ENCODE results near the gene C1orf185. TPM values are rescaled to one million over a fixed set of nuclear protein-coding genes. Genes with fewer than 3 reads are reported as not detected.
"Not testable (repeated sequence)": the region's sequence is repeated elsewhere in the genome, so short reads cannot be mapped to it uniquely, and the experiment has no call there.

Gene C1orf185
- total RNA-seq, 1 donor from 2014 or later: not detected

GRCh38 chr1:51133045-51133444 lies 31.0 kb downstream of the C1orf185 start:
- peak; percentile 6 for DNase-seq (ENCODE audit: low read depth)

- not testable (repeated sequence) for DNase-seq (ENCODE audit: low read depth)
Measured at GRCh38 chr1:51137696-51138095, 35.7 kb downstream of the C1orf185 start.

DNA sequence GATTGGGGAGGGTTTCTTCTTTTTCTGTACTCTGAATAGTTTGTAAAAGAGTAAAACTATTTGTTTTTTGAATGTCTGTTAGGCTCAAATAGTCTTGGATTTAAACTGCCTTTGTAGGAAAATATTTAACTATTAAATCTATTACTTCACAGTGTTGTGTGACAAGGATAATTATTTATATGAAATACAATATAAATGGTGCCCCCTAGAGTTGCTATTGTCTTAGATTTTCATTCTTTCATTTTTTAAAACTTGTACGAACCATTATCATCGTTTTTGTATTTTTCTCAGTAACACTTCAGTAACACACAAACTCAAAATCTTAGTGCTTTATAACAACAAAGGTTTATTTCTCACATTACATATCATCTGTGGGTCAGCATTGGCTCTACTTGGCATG lies 37.4 kb downstream of the C1orf185 start:
- DNase-seq (ENCODE audit: low read depth): no peak

GRCh38 chr1:51147394-51147793 lies 45.4 kb downstream of the C1orf185 start:
- no peak for DNase-seq (ENCODE audit: low read depth)

DNA sequence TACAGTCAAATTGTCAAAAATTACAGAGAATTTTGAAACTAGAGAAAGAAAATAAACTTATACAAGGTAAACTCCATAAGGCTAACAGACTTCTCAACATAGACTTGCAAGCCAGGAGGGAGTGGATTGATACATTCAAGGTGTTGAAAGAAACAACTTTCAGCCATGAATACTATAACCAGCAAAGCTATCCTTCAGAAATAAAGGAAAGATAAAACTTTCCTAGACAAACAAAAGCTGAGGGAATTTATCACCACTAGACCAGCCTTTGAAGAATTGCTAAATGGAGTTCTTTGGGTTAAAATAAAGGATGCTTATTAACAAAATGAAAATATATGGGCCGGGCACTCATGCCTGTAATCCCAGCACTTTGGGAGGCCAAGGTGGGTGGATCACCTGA lies 52.7 kb downstream of the C1orf185 start:
- no peak for DNase-seq (ENCODE audit: low read depth)

GRCh38 chr1:51156752-51157151 lies 54.7 kb downstream of the C1orf185 start:
- no peak for DNase-seq (ENCODE audit: low read depth)

DNA sequence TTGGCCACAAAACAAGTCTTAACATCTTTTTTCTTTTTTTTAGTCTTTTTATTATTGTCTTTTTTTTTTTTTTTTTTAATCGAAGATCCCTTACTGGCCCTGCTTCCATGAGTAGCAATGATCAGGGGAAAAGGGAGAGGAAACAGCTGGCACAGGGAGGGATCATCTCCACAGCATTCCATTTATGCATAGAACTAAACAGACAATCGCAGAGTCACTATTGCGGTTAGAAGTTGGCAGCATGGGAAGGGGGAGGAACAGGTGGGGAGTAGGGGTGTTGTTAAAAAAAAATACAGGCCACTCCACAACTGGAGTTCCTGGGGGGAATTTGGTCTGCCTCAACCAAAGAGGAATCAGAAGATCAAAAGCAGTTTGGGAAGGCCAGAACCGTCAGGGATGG lies 55.4 kb downstream of the C1orf185 start:
- DNase-seq (ENCODE audit: low read depth): peak; percentile 98

DNA sequence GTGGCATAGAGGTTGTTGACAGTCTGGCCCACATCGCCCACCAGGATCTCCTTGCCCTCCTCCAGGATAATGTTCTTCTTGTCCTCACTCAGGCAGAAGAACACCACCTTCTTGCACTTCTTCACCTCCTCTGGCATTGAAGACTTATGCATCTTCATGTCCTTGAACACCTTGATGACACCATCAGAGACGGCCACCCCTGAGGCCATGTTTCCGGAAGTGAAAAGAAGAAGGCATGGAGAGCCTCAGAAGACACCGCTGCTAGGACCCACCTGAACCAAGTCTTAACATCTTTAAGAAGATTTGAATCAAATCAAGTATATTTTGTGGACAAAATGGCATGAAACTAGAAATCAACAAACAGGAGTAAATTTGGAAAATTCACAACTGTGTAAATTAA lies 56.2 kb downstream of the C1orf185 start:
- no peak for DNase-seq (ENCODE audit: low read depth)

DNA sequence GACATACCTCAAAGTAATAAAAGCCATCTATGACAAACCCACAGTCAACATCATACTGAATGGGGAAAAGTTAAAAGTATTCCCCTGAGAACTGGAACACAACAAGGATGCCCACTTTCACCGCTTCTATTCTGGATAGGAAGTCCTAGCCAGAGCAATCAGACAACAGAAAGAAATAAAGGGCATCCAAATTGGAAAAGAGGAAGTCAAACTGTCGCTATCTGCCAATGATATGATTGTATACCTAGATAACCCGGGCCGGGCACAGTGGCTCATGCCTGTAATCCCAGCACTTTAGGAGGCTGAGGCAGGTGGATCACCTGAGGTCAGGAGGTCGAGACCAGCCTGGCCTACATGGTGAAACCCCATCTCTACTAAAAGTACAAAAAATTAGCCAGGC lies 60.5 kb downstream of the C1orf185 start:
- not testable (repeated sequence) for DNase-seq (ENCODE audit: low read depth)

GRCh38 chr1:51165540-51165939 lies 63.5 kb downstream of the C1orf185 start:
- no peak for DNase-seq (ENCODE audit: low read depth)

- DNase-seq (ENCODE audit: low read depth): peak; percentile 85
Measured at GRCh38 chr1:51168266-51168845, 66.3 kb downstream of the C1orf185 start.

DNA sequence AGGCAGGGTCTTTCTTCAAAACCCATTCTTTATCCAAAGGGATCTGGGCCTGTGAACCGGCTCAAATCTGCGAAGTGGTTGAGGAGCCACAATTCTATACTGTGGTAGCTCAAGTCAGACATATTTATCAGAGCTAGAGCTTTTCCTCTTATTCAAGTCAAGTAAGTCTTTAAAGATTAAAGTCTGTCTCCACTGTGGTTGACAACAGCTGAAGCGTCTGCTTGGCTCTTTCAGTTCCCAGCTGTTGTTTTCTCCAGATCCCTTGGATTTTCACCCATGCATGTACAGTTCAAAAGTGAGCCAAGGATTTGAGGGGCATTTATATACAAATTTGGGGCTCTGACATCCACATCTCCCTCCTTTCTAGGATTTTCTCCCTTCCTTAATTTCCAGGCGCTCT lies 66.9 kb downstream of the C1orf185 start:
- peak; percentile 88 for DNase-seq (ENCODE audit: low read depth)

DNA sequence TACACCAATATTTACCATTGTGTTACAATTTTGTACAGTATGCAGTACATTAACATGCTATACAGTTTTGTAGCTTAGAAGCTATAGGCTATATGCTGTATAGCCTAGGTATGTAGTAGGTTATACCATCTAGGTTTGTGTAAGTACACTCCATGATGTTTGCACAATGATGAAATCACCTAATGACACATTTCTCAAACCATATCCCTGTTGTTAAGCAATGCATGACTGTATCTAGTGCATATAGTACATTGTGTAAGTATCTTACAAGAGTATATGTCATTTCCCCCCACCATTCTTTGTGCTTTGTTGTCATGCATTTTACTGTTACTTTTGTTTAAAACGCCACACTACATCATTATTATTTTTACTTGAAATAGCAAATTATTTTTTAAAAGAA lies 68.3 kb downstream of the C1orf185 start:
- no peak for DNase-seq (ENCODE audit: low read depth)

- DNase-seq (ENCODE audit: low read depth): no peak
Measured at GRCh38 chr1:51172811-51173210, 70.8 kb downstream of the C1orf185 start.

- no peak for DNase-seq (ENCODE audit: low read depth)
Measured at GRCh38 chr1:51175278-51175677, 73.2 kb downstream of the C1orf185 start.

DNA sequence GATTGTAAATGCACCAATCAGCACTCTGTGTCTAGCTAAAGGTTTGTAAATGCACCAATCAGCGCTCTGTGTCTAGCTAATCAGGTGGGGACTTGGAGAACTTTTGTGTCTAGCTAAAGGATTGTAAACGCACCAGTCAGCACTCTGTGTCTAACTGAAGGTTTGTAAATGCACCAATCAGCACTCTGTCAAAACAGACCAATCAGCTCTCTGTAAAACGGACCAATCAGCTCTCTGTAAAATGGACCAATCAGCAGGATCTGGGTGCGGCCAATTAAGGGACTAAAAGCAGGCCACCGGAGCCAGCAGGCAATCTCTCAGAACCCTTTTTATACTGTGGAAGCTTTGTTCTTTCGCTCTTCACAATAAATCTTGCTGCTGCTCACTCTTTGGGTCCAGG lies 76.0 kb downstream of the C1orf185 start:
- not testable (repeated sequence) for DNase-seq (ENCODE audit: low read depth)

DNA sequence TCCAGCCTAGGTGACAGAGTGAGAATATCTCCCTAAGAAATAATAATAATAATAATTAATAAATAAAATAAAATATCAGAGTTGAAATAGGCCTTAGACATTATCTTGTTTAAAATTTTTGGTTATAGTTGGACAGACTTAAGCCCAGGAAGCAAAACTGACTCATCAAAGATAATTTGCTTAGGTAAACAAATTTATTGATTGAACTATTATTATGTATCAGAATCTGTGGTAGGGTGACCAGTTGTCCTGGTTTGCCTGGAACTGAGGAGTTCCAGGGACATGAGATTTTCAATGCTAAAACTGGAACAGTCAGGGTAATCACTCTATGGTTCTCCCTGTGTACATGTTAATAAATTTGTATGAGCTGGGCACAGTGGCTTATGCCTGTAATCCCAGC lies 86.2 kb downstream of the C1orf185 start:
- DNase-seq (ENCODE audit: low read depth): no peak

GRCh38 chr1:51189421-51190073 lies 87.5 kb downstream of the C1orf185 start:
- DNase-seq (ENCODE audit: low read depth): peak; percentile 76

DNA sequence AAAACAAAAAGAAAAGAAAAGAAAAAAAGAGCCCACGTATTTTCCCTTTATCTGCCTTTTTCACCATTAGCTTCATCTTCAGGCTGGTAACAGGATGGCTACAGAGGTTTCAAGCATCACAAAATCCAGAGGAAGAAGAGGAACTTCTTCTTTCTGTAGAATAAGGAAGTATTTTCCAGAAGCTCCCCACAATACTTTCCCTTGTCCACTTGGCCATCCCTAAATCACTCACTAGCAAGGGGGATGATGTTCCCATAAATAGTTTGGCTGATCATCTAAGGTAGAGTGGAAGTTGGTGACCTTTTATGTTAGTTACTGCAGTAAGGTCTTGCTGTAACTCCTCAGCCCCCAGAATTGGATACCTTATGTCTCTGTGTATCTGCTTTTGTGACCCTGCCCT lies 88.9 kb downstream of the C1orf185 start:
- DNase-seq (ENCODE audit: low read depth): no peak

- DNase-seq (ENCODE audit: low read depth): peak; percentile 88
Measured at GRCh38 chr1:51192213-51192843, 90.3 kb downstream of the C1orf185 start.

DNA sequence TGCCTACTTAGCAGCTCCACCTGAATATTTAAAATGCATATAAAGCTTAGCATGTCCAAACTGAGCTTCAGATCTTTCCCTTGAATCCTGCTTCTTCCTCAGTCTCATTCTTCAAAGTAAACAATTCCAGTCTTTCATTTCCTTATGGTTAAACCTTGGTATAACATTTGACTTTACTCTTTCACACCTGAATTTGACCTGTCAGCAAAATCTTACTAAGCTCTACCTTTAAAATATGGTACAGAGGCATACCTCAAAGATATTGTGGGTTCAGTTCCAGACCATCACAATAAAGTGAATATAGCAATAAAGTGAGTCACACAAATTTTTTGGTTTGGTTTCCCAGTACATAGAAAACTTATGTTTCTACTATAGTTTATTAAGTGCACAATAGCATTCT lies 91.5 kb downstream of the C1orf185 start:
- no peak for DNase-seq (ENCODE audit: low read depth)
